DOHH2 (cell line): Measurements from ENCODE around the gene CDH26.

ENCODE experiments used
- H3F3A ChIP-seq: fragments of 200-600 bp; sonication (generic), shearing (Covaris generic); 2 replicates; pipeline ENCODE4 v1.6.0; 2016; ENCODE audit warnings: antibody characterized with exemption, mild to moderate bottlenecking; ENCODE audit not compliant: control insufficient read depth, insufficient read depth
- H3K27ac ChIP-seq: fragments of 200-600 bp; sonication (generic); 2 replicates; pipeline ENCODE4 v1.5.1; 2014; ENCODE audit warnings: low read depth, mild to moderate bottlenecking, low read length, moderate library complexity
- H3K27me3 ChIP-seq: fragments of 200-600 bp; sonication (generic); 2 replicates; pipeline ENCODE4 v1.6.1; 2014; ENCODE audit warnings: mild to moderate bottlenecking, low read length, mixed read lengths; ENCODE audit not compliant: control insufficient read depth
- H3K36me3 ChIP-seq: fragments of 200-600 bp; sonication (generic); 2 replicates; pipeline ENCODE4 v1.6.1; 2014; ENCODE audit warnings: mild to moderate bottlenecking, low read length, moderate library complexity, mixed read lengths; ENCODE audit not compliant: control insufficient read depth
- H3K4me1 ChIP-seq: fragments of 200-600 bp; sonication (generic); 2 replicates; pipeline ENCODE4 v1.6.1; 2014; ENCODE audit warnings: mild to moderate bottlenecking, low read length, mixed read lengths; ENCODE audit not compliant: control insufficient read depth
- H3K4me2 ChIP-seq: fragments of 200-600 bp; sonication (generic); 2 replicates; pipeline ENCODE4 v1.6.0; 2014; ENCODE audit warnings: mild to moderate bottlenecking, low read length, moderate library complexity
- H3K4me3 ChIP-seq: fragments of 200-600 bp; sonication (generic); 2 replicates; pipeline ENCODE4 v1.5.1; 2014; ENCODE audit warnings: mild to moderate bottlenecking, low read length, mixed read lengths
- H3K79me2 ChIP-seq: fragments of 200-600 bp; sonication (generic); 2 replicates; pipeline ENCODE4 v1.6.1; 2014; ENCODE audit warnings: mild to moderate bottlenecking, low read length, mixed read lengths; ENCODE audit not compliant: control insufficient read depth
- H3K9me2 ChIP-seq: fragments of 200-600 bp; sonication (generic); replicated peaks from 2 replicates; pipeline ENCODE4 v1.6.1; 2014; ENCODE audit warnings: mild to moderate bottlenecking, low read length, mixed read lengths; ENCODE audit not compliant: control insufficient read depth
- H3K9me3 ChIP-seq: fragments of 200-600 bp; sonication (generic); 2 replicates; pipeline ENCODE4 v1.6.1; 2014; ENCODE audit warnings: antibody characterized with exemption, low read length, mixed read lengths; ENCODE audit not compliant: control insufficient read depth, insufficient read depth
- H4K20me1 ChIP-seq: fragments of 200-600 bp; sonication (generic); 2 replicates; pipeline ENCODE4 v1.6.0; 2014; ENCODE audit warnings: low read depth, mild to moderate bottlenecking, antibody characterized with exemption, low read length, moderate library complexity; ENCODE audit not compliant: control insufficient read depth, insufficient read depth
- EZH2phosphoT487 ChIP-seq: fragments of 200-600 bp; sonication (generic); IDR thresholded peaks from 2 replicates; pipeline ENCODE4 v1.6.1; 2017; ENCODE audit warnings: borderline replicate concordance, mild to moderate bottlenecking, antibody characterized with exemption, low read length, moderate library complexity, mixed read lengths
- TF ChIP-seq, protein P1 (sequence below): fragments of 200-600 bp; sonication (generic); IDR thresholded peaks from one replicate; pipeline ENCODE4 v1.5.1; 2014; ENCODE audit warnings: antibody characterized with exemption, mild to moderate bottlenecking, low read depth, low read length; ENCODE audit not compliant: poor library complexity, severe bottlenecking

CDH26 gene

DNA sequence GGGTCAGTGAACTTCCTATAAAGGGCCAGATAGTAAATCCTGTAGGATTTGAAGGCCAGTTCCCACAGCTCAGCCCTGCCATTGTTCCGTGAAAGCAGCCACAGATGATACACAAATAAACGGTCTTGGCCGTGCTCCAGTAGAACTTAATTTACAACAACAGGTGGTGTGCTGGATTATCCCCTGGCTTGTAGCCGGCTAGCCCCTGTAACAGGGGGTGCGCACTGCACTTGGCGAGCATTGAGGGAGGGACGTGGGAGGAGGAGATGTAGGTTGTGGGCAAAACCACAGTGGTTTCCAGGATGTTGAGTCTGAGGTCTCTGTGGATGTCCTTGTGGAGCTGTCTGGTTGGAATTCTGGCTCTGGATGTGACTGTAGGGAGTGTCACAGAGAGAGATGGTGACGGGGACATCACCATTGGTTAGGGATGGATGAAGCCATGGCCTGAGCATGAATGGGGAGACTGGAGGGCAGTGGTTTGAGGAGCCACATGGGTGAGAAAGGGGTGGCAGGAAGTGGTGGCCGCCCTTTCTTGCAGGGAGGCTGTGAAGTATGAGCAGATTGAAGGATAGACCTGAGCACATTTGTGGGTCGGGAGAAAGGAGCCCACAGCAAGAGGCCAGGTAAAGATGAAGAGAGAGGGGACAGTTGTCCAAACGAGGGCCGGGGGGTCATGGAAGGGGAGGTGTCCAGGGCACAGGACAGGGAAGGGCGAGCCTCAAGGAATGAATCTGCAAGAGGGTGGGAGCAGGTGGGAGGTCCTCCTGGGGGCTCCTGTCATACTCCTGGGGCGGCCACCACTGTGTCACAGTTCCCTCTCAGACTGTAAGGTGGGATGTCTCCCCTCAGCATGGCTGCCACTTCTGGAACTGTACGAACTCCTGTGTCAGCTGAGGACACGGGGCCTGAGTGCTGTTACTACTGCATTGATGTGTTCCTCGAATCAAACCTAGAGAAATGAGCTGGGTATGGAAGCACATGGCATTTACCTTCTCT lies 53.6 kb downstream of the CDH26 start:
- H4K20me1 ChIP-seq: no peaks in the 10 kb centered on the region
- H3K36me3 ChIP-seq: no peaks in the 10 kb centered on the region
- TF ChIP-seq EZH2phosphoT487: no peak
- TF ChIP-seq, protein P1, sequence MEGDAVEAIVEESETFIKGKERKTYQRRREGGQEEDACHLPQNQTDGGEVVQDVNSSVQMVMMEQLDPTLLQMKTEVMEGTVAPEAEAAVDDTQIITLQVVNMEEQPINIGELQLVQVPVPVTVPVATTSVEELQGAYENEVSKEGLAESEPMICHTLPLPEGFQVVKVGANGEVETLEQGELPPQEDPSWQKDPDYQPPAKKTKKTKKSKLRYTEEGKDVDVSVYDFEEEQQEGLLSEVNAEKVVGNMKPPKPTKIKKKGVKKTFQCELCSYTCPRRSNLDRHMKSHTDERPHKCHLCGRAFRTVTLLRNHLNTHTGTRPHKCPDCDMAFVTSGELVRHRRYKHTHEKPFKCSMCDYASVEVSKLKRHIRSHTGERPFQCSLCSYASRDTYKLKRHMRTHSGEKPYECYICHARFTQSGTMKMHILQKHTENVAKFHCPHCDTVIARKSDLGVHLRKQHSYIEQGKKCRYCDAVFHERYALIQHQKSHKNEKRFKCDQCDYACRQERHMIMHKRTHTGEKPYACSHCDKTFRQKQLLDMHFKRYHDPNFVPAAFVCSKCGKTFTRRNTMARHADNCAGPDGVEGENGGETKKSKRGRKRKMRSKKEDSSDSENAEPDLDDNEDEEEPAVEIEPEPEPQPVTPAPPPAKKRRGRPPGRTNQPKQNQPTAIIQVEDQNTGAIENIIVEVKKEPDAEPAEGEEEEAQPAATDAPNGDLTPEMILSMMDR: no peak
- H3K4me1 ChIP-seq: no peaks in the 10 kb centered on the region
- H3K27ac ChIP-seq: no peak overlapping the region
- no peaks in the 10 kb centered on the region for H3K27me3 ChIP-seq
- H3K9me2 ChIP-seq: no peaks in the 10 kb centered on the region
- no peaks in the 10 kb centered on the region for H3K79me2 ChIP-seq
- no peak overlapping the region for H3K4me2 ChIP-seq
- no peaks in the 10 kb centered on the region for H3F3A ChIP-seq
- H3K4me3 ChIP-seq: no peak overlapping the region
- H3K9me3 ChIP-seq: no peaks in the 10 kb centered on the region

DNA sequence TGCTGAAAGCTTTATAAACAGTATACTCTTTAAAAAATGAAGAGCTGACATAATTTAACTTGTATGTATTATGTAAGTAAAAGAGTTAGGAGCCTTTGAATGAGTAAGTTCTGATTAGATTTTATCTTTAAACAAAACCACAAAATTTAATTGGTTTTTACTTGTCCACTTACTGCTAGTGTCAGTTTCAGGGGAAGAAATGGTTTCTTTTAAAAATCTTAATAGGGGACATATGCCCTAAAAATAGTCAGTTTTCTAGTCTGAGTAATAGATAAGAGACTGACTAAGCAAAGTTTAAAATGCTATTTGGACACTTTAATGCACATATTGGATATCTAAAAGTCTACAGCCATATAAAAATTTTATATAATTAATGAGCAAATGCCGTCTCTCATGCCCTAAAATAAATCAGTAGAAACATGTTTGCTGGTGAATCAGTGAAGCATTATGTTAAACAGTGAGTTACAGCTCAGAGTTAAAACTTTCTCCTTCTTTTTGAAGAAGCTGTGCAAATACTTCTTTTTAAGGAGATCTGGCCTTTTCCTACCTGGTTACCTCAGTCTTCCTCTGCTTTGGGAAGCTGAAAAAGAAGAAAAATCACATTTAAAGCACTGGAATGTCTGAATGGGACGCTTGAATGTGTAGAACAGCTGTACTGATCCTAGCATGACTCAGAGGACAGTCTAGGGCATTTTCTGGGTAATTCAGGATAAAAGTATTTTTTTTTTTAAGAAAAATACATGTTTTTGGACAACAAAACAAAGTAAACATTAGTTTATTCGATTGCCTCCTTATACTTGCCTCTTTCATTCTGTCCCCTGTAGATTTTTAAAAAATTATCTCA lies 55.3 kb downstream of the CDH26 start:
- H3K27ac ChIP-seq: no peak overlapping the region

DNA sequence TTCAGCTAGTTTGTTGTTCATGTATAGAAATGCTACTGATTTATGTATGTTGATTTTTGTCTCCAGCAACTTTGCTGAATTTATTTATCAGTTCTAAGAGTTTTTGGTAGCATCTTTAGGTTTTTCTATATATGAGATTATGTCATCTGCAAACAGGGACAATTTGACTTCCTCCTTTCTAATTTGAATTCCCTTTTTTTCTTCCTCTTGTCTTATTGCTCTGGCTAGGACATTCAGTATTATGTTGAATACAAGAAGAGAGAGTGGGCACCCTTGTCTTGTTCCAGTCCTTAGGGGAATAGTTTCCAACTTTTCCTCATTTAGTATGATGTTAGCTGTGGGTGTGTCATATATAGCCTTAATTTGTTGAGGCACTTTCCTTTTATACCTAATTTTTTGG lies 58.2 kb downstream of the CDH26 start:
- H4K20me1 ChIP-seq: no peaks in the 10 kb centered on the region
- TF ChIP-seq EZH2phosphoT487: no peak
- no peaks in the 10 kb centered on the region for H3K9me2 ChIP-seq
- no peaks in the 10 kb centered on the region for H3K27me3 ChIP-seq
- no peaks in the 10 kb centered on the region for H3K79me2 ChIP-seq
- H3K4me2 ChIP-seq: no peak overlapping the region
- H3K9me3 ChIP-seq: no peaks in the 10 kb centered on the region
- H3K4me1 ChIP-seq: no peaks in the 10 kb centered on the region
- H3F3A ChIP-seq: no peaks in the 10 kb centered on the region
- H3K27ac ChIP-seq: no peak overlapping the region
- no peaks in the 10 kb centered on the region for H3K36me3 ChIP-seq
- no peak overlapping the region for H3K4me3 ChIP-seq

More for the DNA sequence above, 55.3 kb downstream of the CDH26 start:
- TF ChIP-seq, protein P1: no peak
- no peak for TF ChIP-seq EZH2phosphoT487
- H3K4me3 ChIP-seq: no peak overlapping the region
- no peaks in the 10 kb centered on the region for H3K9me3 ChIP-seq
- H3K79me2 ChIP-seq: no peaks in the 10 kb centered on the region
- H3K36me3 ChIP-seq: no peaks in the 10 kb centered on the region
- H3K27me3 ChIP-seq: no peaks in the 10 kb centered on the region
- no peaks in the 10 kb centered on the region for H3K4me1 ChIP-seq
- no peaks in the 10 kb centered on the region for H3K9me2 ChIP-seq
- H3K4me2 ChIP-seq: no peak overlapping the region
- no peaks in the 10 kb centered on the region for H3F3A ChIP-seq
- H4K20me1 ChIP-seq: no peaks in the 10 kb centered on the region
